Naive B cell (primary cell): Measurements from ENCODE around the gene PVALB. TPM values are rescaled to one million over a fixed set of nuclear protein-coding genes. Genes with fewer than 3 reads are reported as not detected.
A peak's percentile ranks its signal among the peaks of the same experiment; 100 is the strongest.

Source experiments
- ATAC-seq, 2 donors: fragments of 150-1000 bp; cut with Tn5 transposase; 2 replicates each; pipeline ENCODE4 v1.10.0; 2021; ENCODE audit warnings: low read depth in 2 of 2, mild to moderate bottlenecking in 2 of 2, moderate library complexity in 2 of 2
- DNase-seq: peaks from one replicate; pipeline ENCODE4 v3.0.0; 2022
- H3K27ac Mint-ChIP-seq, 6 donors: one replicate each; pipeline ENCODE4 v1.8.0; 2020 to 2022; ENCODE audit warnings: mild to moderate bottlenecking in 6 of 6, mixed read lengths in 6 of 6, moderate library complexity in 5 of 6, inconsistent platforms in 2 of 6
- H3K27me3 Mint-ChIP-seq, 3 donors: one replicate each; pipeline ENCODE4 v1.8.0; 2021 to 2022; ENCODE audit warnings: mixed read lengths in 3 of 3, mild to moderate bottlenecking in 1 of 3
- H3K36me3 Mint-ChIP-seq, 2 donors: one replicate each; pipeline ENCODE4 v1.8.0; 2020 to 2022; ENCODE audit warnings: mixed read lengths in 2 of 2, inconsistent platforms in 1 of 2, mild to moderate bottlenecking in 1 of 2
- H3K4me1 Mint-ChIP-seq, 3 donors: one replicate each; pipeline ENCODE4 v1.8.0; 2020 to 2022; ENCODE audit warnings: mixed read lengths in 3 of 3, inconsistent platforms in 1 of 3, mild to moderate bottlenecking in 1 of 3, moderate library complexity in 1 of 3
- H3K4me3 Mint-ChIP-seq, 8 donors: one replicate each; pipeline ENCODE4 v1.8.0; 2020 to 2022; ENCODE audit warnings: mild to moderate bottlenecking in 8 of 8, mixed read lengths in 8 of 8, moderate library complexity in 8 of 8, inconsistent platforms in 2 of 8
- H3K9me3 Mint-ChIP-seq, 7 donors: one replicate each; pipeline ENCODE4 v1.8.0; 2020 to 2022; ENCODE audit warnings: mixed read lengths in 7 of 7, mild to moderate bottlenecking in 5 of 7, inconsistent platforms in 2 of 7, moderate library complexity in 1 of 7
- polyA plus RNA-seq, 6 donors: library from polyadenylated mRNA; unstranded; fragments of 300-500 nt; fragmentation: Illumina TruSeq; gene quantifications; one replicate each; pipeline ENCODE4 v1.2.3, GENCODE V29; 2021; ENCODE audit warnings: low read depth in 6 of 6

PVALB gene
- polyA plus RNA-seq, 6 donors from 2014 or later, result 0.73 to 1.5 (median 1.3) TPM; not detected in 3

GRCh38 chr22:36797911-36798673 lies 18.7 kb downstream of the PVALB start:
- Mint-ChIP-seq H3K9me3 (no peaks in the 10 kb centered on the region), H3K4me3 (peak overlapping the region in 2 of 8 donors; percentile 47 to 62), H3K27me3 (peaks cover 4 to 26% (median 10%) of the 10 kb centered on the region in 3 donors), H3K36me3 (no peaks in the 10 kb centered on the region), H3K4me1 (peaks cover 10 to 20% (median 11%) of the 10 kb centered on the region in 3 donors), H3K27ac (peak overlapping the region in 2 of 6 donors; percentile 49 to 63)
- peak; percentile 53 to 54 for ATAC-seq
- DNase-seq, result no peak

GRCh38 chr22:36797374-36797773 lies 19.5 kb downstream of the PVALB start:
- no peak for DNase-seq
- peak overlapping the region in 1 of 6 donors; percentile 29 for H3K27ac Mint-ChIP-seq
- H3K36me3 Mint-ChIP-seq, result no peaks in the 10 kb centered on the region
- H3K4me1 Mint-ChIP-seq, result peaks cover 10 to 20% (median 11%) of the 10 kb centered on the region in 3 donors
- H3K4me3 Mint-ChIP-seq, result no peak overlapping the region
- ATAC-seq, result no peak
- H3K27me3 Mint-ChIP-seq, result peaks cover 4 to 21% (median 6%) of the 10 kb centered on the region in 3 donors
- no peaks in the 10 kb centered on the region for H3K9me3 Mint-ChIP-seq

- DNase-seq (no peak), ATAC-seq (no peak)
- peaks cover 10 to 20% (median 11%) of the 10 kb centered on the region in 3 donors for H3K4me1 Mint-ChIP-seq
- H3K4me3 Mint-ChIP-seq, result no peak overlapping the region
- H3K9me3 Mint-ChIP-seq, result no peaks in the 10 kb centered on the region
- peak overlapping the region in 2 of 6 donors; percentile 12 to 35 for H3K27ac Mint-ChIP-seq
- peaks cover 4 to 18% (median 6%) of the 10 kb centered on the region in 3 donors for H3K27me3 Mint-ChIP-seq
- H3K36me3 Mint-ChIP-seq, result no peaks in the 10 kb centered on the region
Measured at GRCh38 chr22:36796552-36797175, 20.2 kb downstream of the PVALB start.

GRCh38 chr22:36795633-36796032 lies 21.2 kb downstream of the PVALB start:
- ATAC-seq (no peak), DNase-seq (no peak)
- Mint-ChIP-seq H3K9me3 (no peaks in the 10 kb centered on the region), H3K27me3 (peaks cover 9 to 21% (median 11%) of the 10 kb centered on the region in 3 donors), H3K27ac (peak overlapping the region in 2 of 6 donors; percentile 36 to 48), H3K4me3 (no peak overlapping the region), H3K4me1 (peaks cover 10 to 20% (median 11%) of the 10 kb centered on the region in 3 donors), H3K36me3 (no peaks in the 10 kb centered on the region)

GRCh38 chr22:36790648-36791047 lies 26.2 kb downstream of the PVALB start:
- Mint-ChIP-seq H3K27ac (no peak overlapping the region), H3K4me1 (no peaks in the 10 kb centered on the region), H3K36me3 (no peaks in the 10 kb centered on the region), H3K9me3 (no peaks in the 10 kb centered on the region), H3K27me3 (peaks cover 9 to 32% (median 12%) of the 10 kb centered on the region in 3 donors), H3K4me3 (no peak overlapping the region)
- ATAC-seq (no peak), DNase-seq (no peak)

- H3K36me3 Mint-ChIP-seq, result no peaks in the 10 kb centered on the region
- ATAC-seq (no peak), DNase-seq (no peak)
- H3K27ac Mint-ChIP-seq, result no peak overlapping the region
- H3K27me3 Mint-ChIP-seq, result peaks cover 17 to 47% (median 34%) of the 10 kb centered on the region in 3 donors
- H3K4me1 Mint-ChIP-seq, result peaks cover 2 to 5% (median 5%) of the 10 kb centered on the region in 3 donors
- no peaks in the 10 kb centered on the region for H3K9me3 Mint-ChIP-seq
- H3K4me3 Mint-ChIP-seq, result no peak overlapping the region
Measured at GRCh38 chr22:36787204-36787988, 29.4 kb downstream of the PVALB start.

GRCh38 chr22:36783743-36784142 lies 33.1 kb downstream of the PVALB start:
- no peak for DNase-seq
- Mint-ChIP-seq H3K9me3 (no peaks in the 10 kb centered on the region), H3K4me1 (peaks cover 9 to 13% (median 9%) of the 10 kb centered on the region in 3 donors), H3K36me3 (no peaks in the 10 kb centered on the region), H3K27ac (peak overlapping the region in 3 of 6 donors; percentile 57 to 75 (median 69)), H3K27me3 (peaks cover 7 to 36% (median 28%) of the 10 kb centered on the region in 3 donors), H3K4me3 (peak overlapping the region in 2 of 8 donors; percentile 12 to 14)
- ATAC-seq, result no peak

- Mint-ChIP-seq H3K36me3 (no peaks in the 10 kb centered on the region), H3K4me1 (peaks cover 9 to 14% (median 13%) of the 10 kb centered on the region in 3 donors), H3K9me3 (no peaks in the 10 kb centered on the region), H3K27ac (peak overlapping the region in 4 of 6 donors; percentile 24 to 92 (median 63)), H3K4me3 (no peak overlapping the region), H3K27me3 (peaks cover 7 to 36% (median 28%) of the 10 kb centered on the region in 3 donors)
- ATAC-seq (peak; percentile 88 to 98), DNase-seq (peak; percentile 77)
Measured at GRCh38 chr22:36781656-36782627, 34.9 kb downstream of the PVALB start.

GRCh38 chr22:36778020-36778419 lies 38.8 kb downstream of the PVALB start:
- H3K27me3 Mint-ChIP-seq, result peaks cover 0 to 5% (median 1%) of the 10 kb centered on the region in 3 donors
- H3K4me1 Mint-ChIP-seq, result peaks cover 18 to 31% (median 28%) of the 10 kb centered on the region in 3 donors
- ATAC-seq, result no peak
- peak overlapping the region in 2 of 6 donors; percentile 2 to 86 for H3K27ac Mint-ChIP-seq
- H3K9me3 Mint-ChIP-seq, result peaks cover 0 to 1% (median 0%) of the 10 kb centered on the region in 7 donors
- H3K36me3 Mint-ChIP-seq, result no peaks in the 10 kb centered on the region
- H3K4me3 Mint-ChIP-seq, result peak overlapping the region in 4 of 8 donors; percentile 41 to 53 (median 42)
- DNase-seq, result no peak

GRCh38 chr22:36776722-36777121 lies 40.1 kb downstream of the PVALB start:
- H3K27ac Mint-ChIP-seq, result peak overlapping the region; percentile 96 to 99 (median 98)
- DNase-seq (no peak), ATAC-seq (no peak)
- peaks cover 0 to 1% (median 0%) of the 10 kb centered on the region in 7 donors for H3K9me3 Mint-ChIP-seq
- H3K36me3 Mint-ChIP-seq, result peaks cover 0 to 6% of the 10 kb centered on the region in 2 donors
- H3K27me3 Mint-ChIP-seq, result no peaks in the 10 kb centered on the region
- H3K4me3 Mint-ChIP-seq, result peak overlapping the region; percentile 88 to 96 (median 94)
- H3K4me1 Mint-ChIP-seq, result peaks cover 13 to 24% (median 17%) of the 10 kb centered on the region in 3 donors

GRCh38 chr22:36775964-36776669 lies 40.7 kb downstream of the PVALB start, which contains the start of gene IFT27:
TSS of gene IFT27 (minus strand) at chr22:36776119. CDS start at chr22:36775707, 412 bp downstream.
- Mint-ChIP-seq H3K27me3 (peaks cover 0 to 1% (median 0%) of the 10 kb centered on the region in 3 donors), H3K36me3 (peaks cover 0 to 11% of the 10 kb centered on the region in 2 donors), H3K4me3 (peak within 1 kb of the TSS; percentile 88 to 96 (median 94)), H3K4me1 (peaks cover 18 to 25% (median 18%) of the 10 kb centered on the region in 3 donors), H3K27ac (peak within 1 kb of the TSS; percentile 96 to 99 (median 98)), H3K9me3 (peaks cover 0 to 1% (median 0%) of the 10 kb centered on the region in 7 donors)
- ATAC-seq (peak; percentile 85 to 86), DNase-seq (peak; percentile 98)
